Loucy (cell line): Measurements from ENCODE around the gene TMEM231.
"Not testable (repeated sequence)": the region's sequence is repeated elsewhere in the genome, so short reads cannot be mapped to it uniquely, and the experiment has no call there.

Experiments
- H2AFZ ChIP-seq: fragments of 200-600 bp; sonication (generic); 2 replicates; pipeline ENCODE4 v1.6.0; 2016; ENCODE audit warnings: antibody characterized with exemption, mild to moderate bottlenecking, low read length, moderate library complexity
- H3F3A ChIP-seq: fragments of 200-600 bp; 2 replicates; pipeline ENCODE4 v1.6.0; 2016; ENCODE audit warnings: antibody characterized with exemption, low read depth, mild to moderate bottlenecking
- H3K27me3 ChIP-seq: fragments of 200-600 bp; sonication (generic); 2 replicates; pipeline ENCODE4 v1.6.1; 2014; ENCODE audit warnings: low read length, mild to moderate bottlenecking; ENCODE audit not compliant: insufficient read depth, poor library complexity, severe bottlenecking
- H3K36me3 ChIP-seq: fragments of 200-600 bp; sonication (generic); 2 replicates; pipeline ENCODE4 v1.6.1; 2016; ENCODE audit warnings: low read length; ENCODE audit not compliant: insufficient read depth
- H3K4me1 ChIP-seq: fragments of 200-600 bp; sonication (generic); 2 replicates; pipeline ENCODE4 v1.5.1; 2014; ENCODE audit warnings: low read length, mild to moderate bottlenecking; ENCODE audit not compliant: insufficient read depth, poor library complexity, severe bottlenecking
- H3K4me2 ChIP-seq: fragments of 200-600 bp; sonication (generic); 2 replicates; pipeline ENCODE4 v1.6.0; 2014; ENCODE audit warnings: antibody characterized with exemption, low read length, low read depth, mild to moderate bottlenecking; ENCODE audit not compliant: poor library complexity, severe bottlenecking
- H3K4me3 ChIP-seq: fragments of 200-600 bp; sonication (generic); 2 replicates; pipeline ENCODE4 v1.5.1; 2014; ENCODE audit warnings: low read length, mild to moderate bottlenecking, mixed read lengths; ENCODE audit not compliant: poor library complexity, severe bottlenecking
- H3K79me2 ChIP-seq: fragments of 200-600 bp; sonication (generic); 2 replicates; pipeline ENCODE4 v1.6.1; 2014; ENCODE audit warnings: low read length; ENCODE audit not compliant: insufficient read depth
- H3K9ac ChIP-seq: fragments of 200-600 bp; sonication (generic); 2 replicates; pipeline ENCODE4 v1.6.0; 2014; ENCODE audit warnings: mild to moderate bottlenecking, low read depth, low read length, moderate library complexity; ENCODE audit not compliant: poor library complexity, severe bottlenecking
- H3K9me2 ChIP-seq: fragments of 200-600 bp; sonication (generic); replicated peaks from 2 replicates; pipeline ENCODE4 v1.6.1; 2016; ENCODE audit warnings: low read depth, low read length, mixed read lengths
- H3K9me3 ChIP-seq: fragments of 200-600 bp; sonication (generic); 2 replicates; pipeline ENCODE4 v1.6.1; 2014; ENCODE audit warnings: mild to moderate bottlenecking, antibody characterized with exemption, low read length, low read depth; ENCODE audit not compliant: insufficient read depth
- H4K20me1 ChIP-seq: fragments of 200-600 bp; sonication (generic); 2 replicates; pipeline ENCODE4 v1.6.0; 2014; ENCODE audit warnings: antibody characterized with exemption, low read length, mild to moderate bottlenecking; ENCODE audit not compliant: insufficient read depth, poor library complexity, severe bottlenecking
- EZH2phosphoT487 ChIP-seq: fragments of 200-600 bp; IDR thresholded peaks from 2 replicates; pipeline ENCODE4 v1.6.1; 2018; ENCODE audit warnings: antibody characterized with exemption, mild to moderate bottlenecking, moderate library complexity, borderline replicate concordance
- TF ChIP-seq, protein P1 (sequence below): fragments of 200-600 bp; sonication (generic); conservative IDR thresholded peaks from 2 replicates; pipeline ENCODE4 v1.5.1; 2014; ENCODE audit warnings: mild to moderate bottlenecking, antibody characterized with exemption, low read length

Gene TMEM231

DNA sequence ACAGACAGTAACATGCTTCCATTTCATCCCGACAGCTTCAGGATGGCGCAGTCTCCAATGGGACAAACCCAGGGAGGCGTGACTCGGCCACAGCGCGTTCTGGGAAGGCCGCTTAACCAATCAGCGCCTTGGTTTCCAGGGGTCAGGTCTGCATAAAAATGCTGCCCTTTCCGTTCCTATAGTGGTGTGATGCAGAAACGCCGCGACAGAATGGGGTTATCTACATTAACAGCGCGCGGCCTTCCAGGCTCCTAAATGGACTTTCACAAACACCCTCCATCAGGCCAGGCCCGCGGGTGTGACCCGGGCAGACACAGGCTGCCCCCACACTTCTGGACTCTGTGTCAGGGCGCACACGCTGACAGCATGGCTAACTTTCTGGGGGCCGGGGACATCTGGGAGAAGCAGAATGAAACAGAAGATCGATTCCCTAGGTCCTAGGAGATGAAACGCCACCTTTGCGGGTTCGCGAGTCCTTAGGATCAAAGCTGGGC, 792 bp downstream of the TMEM231 start:
- H3K27me3 ChIP-seq, result no peaks in the 10 kb centered on the region
- peaks cover 20% of the 10 kb centered on the region for H3K4me1 ChIP-seq
- H3K4me2 ChIP-seq, result peak overlapping the region; percentile 71
- H4K20me1 ChIP-seq, result no peaks in the 10 kb centered on the region
- TF ChIP-seq EZH2phosphoT487, result no peak
- TF ChIP-seq, protein P1, sequence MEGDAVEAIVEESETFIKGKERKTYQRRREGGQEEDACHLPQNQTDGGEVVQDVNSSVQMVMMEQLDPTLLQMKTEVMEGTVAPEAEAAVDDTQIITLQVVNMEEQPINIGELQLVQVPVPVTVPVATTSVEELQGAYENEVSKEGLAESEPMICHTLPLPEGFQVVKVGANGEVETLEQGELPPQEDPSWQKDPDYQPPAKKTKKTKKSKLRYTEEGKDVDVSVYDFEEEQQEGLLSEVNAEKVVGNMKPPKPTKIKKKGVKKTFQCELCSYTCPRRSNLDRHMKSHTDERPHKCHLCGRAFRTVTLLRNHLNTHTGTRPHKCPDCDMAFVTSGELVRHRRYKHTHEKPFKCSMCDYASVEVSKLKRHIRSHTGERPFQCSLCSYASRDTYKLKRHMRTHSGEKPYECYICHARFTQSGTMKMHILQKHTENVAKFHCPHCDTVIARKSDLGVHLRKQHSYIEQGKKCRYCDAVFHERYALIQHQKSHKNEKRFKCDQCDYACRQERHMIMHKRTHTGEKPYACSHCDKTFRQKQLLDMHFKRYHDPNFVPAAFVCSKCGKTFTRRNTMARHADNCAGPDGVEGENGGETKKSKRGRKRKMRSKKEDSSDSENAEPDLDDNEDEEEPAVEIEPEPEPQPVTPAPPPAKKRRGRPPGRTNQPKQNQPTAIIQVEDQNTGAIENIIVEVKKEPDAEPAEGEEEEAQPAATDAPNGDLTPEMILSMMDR, result no peak
- peak overlapping the region; percentile 61 for H3K9ac ChIP-seq
- no peaks in the 10 kb centered on the region for H3K79me2 ChIP-seq
- no peaks in the 10 kb centered on the region for H3F3A ChIP-seq
- peak overlapping the region; percentile 73 for H3K4me3 ChIP-seq
- no peaks in the 10 kb centered on the region for H3K9me3 ChIP-seq
- H2AFZ ChIP-seq, result peak overlapping the region; percentile 76
- no peaks in the 10 kb centered on the region for H3K9me2 ChIP-seq
- H3K36me3 ChIP-seq, result no peaks in the 10 kb centered on the region

DNA sequence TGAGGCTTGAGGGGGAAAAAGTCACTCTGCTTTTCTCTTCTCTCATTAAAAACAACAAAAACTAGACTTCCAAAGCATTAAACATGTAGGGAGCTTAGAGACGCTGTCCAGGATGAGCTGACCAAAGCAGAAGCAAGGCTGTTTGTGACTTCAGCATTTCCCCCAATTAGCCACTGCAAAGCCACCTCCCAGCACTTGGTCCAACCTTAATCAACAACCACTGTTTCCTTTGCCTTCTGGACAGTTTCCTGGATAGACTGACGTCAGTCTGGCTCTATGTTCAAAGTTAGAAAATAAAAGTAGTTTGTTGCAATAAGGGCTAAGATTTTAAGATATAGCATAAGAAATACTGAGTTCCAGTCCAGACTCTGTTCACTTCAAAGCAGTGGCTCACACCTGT, 3.1 kb downstream of the TMEM231 start:
- H3K79me2 ChIP-seq, result no peaks in the 10 kb centered on the region
- no peaks in the 10 kb centered on the region for H3K9me2 ChIP-seq
- TF ChIP-seq EZH2phosphoT487, result no peak
- TF ChIP-seq, protein P1, result no peak
- H3K4me3 ChIP-seq, result no peak overlapping the region
- no peak overlapping the region for H3K4me2 ChIP-seq
- no peak overlapping the region for H3K9ac ChIP-seq
- H4K20me1 ChIP-seq, result no peaks in the 10 kb centered on the region
- H3K9me3 ChIP-seq, result no peaks in the 10 kb centered on the region
- no peaks in the 10 kb centered on the region for H3K36me3 ChIP-seq
- H3F3A ChIP-seq, result no peaks in the 10 kb centered on the region
- H3K27me3 ChIP-seq, result no peaks in the 10 kb centered on the region
- H2AFZ ChIP-seq, result no peak overlapping the region
- H3K4me1 ChIP-seq, result peaks cover 20% of the 10 kb centered on the region

- Histone ChIP-seq H3K4me2 (no peak overlapping the region), H4K20me1 (no peaks in the 10 kb centered on the region), H2AFZ (no peak overlapping the region), H3K79me2 (no peaks in the 10 kb centered on the region), H3K9ac (no peak overlapping the region), H3F3A (no peaks in the 10 kb centered on the region), H3K9me2 (no peaks in the 10 kb centered on the region), H3K4me1 (peaks cover 13% of the 10 kb centered on the region), H3K27me3 (no peaks in the 10 kb centered on the region), H3K9me3 (no peaks in the 10 kb centered on the region), H3K36me3 (no peaks in the 10 kb centered on the region), H3K4me3 (no peak overlapping the region)
- TF ChIP-seq EZH2phosphoT487, result no peak
- TF ChIP-seq, protein P1, result peak; percentile 69
Observed at GRCh38 chr16:75550211-75550662, 5.8 kb downstream of the TMEM231 start.

DNA sequence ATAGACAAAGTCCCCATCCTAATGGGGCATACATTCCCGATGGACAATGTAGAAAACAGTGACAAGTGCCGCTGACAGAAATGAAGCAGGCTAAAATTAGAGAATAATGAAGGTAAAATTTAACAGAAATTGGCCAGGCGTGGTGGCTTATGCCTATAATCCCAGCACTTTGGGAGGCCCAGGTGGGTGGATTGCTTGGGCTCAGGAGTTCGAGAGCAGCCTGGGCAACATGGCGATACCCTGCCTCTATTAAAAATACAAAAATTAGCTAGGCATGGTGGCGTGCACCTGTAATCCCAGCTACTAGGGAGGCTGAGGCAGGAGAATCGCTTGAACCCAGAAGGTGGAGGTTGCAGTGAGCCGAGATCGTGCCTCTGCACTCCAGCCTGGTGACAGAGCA, 7.6 kb downstream of the TMEM231 start:
- not testable (repeated sequence) for H3F3A ChIP-seq, H3K79me2 ChIP-seq, H3K9me2 ChIP-seq, H3K9me3 ChIP-seq, H3K4me3 ChIP-seq, H4K20me1 ChIP-seq, H3K27me3 ChIP-seq, H3K4me2 ChIP-seq, H3K9ac ChIP-seq, H3K36me3 ChIP-seq, H2AFZ ChIP-seq, H3K4me1 ChIP-seq
